ENCODE measurements around the gene LHX2.
"Not testable (repeated sequence)": the region's sequence is repeated elsewhere in the genome, so short reads cannot be mapped to it uniquely, and the experiment has no call there.

The LHX2 gene, protein sequence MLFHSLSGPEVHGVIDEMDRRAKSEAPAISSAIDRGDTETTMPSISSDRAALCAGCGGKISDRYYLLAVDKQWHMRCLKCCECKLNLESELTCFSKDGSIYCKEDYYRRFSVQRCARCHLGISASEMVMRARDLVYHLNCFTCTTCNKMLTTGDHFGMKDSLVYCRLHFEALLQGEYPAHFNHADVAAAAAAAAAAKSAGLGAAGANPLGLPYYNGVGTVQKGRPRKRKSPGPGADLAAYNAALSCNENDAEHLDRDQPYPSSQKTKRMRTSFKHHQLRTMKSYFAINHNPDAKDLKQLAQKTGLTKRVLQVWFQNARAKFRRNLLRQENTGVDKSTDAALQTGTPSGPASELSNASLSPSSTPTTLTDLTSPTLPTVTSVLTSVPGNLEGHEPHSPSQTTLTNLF
- 0 to 0.22 reads per million in 2 experiments for total RNA-seq

DNA sequence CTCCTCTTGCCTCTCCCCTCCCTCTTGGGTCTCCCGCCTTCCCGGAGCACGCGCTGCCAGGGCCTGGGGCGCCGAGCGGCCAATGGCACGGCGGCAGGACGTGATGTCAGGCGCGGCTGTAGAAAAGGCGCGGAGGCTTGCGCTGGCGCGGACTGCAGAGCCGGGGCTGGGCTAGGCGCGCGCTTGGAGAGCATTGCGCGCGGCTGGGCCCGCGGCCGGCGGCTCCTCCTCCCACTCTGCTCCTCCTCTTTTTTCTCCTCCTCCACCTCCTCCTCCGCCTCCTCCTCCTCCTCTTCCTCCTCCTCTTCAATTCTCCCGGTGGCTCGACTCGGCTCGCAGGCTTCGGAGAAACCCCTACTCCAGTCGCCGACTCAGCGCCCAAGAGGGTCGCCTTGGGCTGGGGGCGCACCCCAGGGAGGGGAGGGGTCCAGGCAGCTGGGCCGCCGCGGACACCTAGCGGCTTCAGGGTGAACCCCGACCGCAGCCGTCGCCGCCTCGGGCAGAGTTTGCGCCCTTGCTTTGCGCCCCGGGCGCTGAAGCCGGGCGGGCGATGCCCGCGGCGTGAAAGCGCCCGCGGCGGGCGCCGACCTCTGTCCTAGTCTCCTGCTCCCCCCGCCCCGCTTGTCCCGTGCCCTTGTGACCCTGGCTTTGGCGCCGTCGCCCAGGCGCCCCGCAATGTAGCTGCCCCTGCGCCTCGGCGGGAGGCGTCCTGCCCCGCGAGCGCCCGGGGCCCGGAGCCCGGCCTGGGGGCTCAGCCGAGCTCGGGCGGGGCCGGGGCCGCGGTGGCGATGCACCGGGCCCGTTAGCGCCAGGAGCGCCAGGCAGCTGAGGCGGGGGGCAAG is at the start of gene LHX2:
TSS of gene LHX2 (plus strand) at position 309 of the 842 bp plus-strand sequence. CDS start 581 bp downstream, outside the sequence.
- no peak for DNase-seq (ENCODE audit: low read depth)

DNA sequence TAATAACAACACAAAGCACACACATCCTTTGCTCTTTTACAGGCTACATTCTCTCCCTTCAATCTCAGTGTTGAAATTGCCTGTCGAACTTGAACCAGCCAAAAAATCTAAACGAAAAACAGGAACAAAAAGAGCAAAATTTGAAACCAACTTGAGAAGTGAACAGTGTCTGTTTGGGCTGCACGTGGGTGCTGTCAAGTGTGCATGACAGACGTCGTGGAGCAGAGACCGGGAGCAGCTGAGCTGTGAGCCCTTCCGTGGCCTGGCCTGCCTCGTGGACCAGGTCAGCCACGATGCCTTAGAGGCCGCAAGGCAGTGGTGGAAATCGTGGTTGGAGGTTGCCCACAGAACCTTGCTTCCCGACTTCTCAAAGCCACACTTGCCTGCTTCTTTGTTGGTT is 46.8 kb upstream of the LHX2 start:
- DNase-seq (ENCODE audit: low read depth) = no peak

DNA sequence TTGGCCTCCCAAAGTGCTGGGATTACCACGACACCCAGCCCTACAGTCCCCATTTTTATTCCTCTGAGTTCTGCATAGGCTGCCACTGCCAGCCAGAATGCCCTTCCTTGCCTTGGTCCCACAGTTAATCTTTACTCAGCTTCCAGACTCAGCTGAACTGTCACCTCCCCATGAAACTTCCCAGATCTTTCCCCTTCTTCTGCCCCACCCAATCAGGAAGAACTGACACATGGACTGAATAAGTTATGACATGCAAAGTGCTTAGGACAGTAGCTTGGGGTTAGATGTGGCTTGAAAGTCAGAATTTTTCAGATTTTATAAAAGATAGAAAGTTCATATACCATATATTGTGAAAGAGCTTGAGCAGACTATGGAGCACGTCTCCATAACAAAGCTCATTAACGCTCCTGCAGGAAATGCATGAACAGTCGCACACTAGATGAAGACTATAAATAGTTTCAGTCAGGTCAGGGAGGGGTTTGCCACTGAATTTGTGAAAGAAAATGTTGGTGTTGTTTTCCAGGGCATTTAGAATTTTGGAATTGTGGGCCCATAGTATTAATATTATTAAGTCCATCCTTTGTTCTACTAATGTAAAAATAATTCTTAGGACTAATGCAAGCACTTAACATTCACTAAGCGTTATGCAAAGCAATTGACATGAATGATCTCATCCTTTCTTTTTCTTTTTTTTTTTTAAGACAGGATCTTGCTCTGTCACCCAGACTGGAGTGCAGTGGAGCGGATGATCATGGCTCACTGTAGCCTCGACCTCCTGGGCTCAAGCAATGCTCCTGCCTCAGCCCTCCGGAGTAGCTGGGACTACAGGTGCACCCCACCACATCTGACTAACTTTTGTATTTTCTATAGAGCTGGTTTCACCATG is 45.5 kb upstream of the LHX2 start:
- no peak for DNase-seq (ENCODE audit: low read depth)

DNA sequence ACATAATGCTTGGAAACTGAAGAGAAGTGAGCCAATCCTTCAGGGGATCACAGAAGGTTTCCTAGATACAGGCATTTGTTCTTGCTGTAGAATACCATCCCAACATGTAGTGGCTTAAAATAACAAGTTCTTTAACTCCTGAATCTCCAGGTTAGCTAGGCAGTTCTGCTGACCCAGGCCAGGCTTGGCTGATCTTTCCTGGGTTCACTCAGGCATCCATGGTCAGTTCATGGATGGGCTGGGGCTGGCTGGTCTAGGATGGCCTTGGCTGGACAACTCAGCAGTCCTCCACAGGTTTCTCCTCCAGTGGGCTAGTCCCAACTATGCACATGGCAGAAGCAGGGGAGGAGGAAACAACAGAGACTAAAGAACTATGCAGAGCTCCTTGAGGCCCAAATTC is 44.2 kb upstream of the LHX2 start:
- no peak for DNase-seq (ENCODE audit: low read depth)

DNA sequence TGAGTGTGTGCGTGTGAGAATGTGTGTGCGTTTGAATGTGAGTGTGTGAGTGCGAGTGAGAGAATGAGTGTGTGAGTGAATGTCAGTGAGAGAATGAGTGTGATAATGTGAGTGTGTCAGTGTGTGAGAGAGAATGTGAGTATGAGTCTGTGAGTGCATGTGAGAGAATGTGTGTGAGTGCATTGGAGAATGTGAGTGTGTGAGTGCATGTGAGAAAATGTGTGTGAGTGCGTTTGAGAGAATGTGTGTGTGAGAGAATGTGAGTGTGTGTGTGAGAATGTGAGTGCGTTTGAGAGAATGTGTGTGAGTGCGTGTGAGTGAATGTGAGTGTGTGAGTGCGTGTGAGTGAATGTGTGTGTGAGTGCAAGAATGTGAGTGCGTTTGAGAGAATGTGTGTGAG is 39.0 kb upstream of the LHX2 start:
- no peak for DNase-seq (ENCODE audit: low read depth)

DNA sequence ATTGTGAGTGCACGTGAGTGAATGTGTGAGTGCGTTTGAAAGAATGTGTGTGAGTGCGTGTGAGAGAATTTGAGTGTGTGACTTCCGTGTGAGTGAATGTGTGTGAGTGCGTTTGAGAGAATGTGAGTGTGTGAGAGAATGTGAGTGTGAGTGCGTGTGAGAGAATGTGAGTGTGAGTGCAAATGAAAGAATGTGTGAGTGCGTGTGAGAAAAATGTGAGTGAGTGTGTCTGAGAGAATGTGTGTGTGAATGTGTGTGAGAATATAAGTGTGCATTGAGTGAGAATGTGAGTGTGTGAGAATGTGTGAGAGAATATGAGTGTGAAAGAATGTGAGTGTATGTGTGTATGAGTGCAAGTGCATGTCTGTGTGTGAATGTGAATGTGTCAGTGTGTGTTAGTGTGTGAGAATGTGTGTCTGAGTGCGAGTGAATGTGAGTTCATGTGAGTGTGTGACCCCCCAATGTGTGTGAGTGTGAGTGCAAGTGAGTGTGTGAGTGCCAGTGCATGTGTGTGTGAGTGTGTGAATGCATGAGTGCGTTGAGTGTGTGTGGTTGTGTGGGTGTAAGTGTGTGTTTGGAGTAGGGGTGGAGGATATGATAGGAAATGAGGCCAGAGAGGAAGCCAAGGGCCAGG is 37.9 kb upstream of the LHX2 start:
- no peak for DNase-seq (ENCODE audit: low read depth)

DNA sequence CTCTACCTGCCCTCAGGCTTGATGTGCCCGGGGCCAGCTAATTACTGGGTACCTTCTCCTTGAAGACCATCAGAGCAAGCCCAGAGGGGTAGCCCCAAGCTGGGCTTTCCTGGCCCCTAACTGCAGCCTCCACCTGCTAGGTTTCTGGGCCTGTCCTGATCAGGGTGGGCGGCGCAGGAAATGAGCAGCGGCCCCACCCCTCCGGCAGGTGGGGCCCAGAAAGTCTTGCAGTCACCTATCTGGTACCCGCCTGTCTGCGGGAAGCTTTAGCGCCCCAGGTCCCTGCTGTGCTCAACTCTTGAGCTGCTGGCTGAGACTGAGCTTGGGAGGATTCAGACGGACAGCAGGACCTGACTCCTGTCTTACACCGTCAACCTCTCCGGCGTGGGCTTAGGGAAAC is 37.1 kb upstream of the LHX2 start:
- DNase-seq (ENCODE audit: low read depth) = no peak

DNA sequence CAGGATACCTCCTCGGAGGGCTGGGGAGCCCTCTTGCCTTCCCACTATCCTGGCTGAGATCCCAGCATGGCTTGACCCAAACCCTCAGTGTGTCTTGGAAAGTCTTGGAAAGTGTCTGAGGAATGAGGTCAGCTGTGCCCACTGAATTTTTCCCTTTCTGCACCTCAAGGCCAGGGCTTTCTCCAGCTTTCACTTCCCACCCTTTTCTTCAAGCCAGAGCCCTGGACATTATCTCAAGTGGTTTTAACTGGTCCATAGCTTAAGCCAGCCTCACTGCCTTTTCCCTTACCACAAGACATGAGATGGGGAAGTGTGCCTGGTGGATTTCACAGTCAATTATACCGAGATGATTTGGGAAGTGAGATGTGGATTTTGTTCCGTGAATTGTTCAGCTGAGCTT is 35.7 kb upstream of the LHX2 start:
- DNase-seq (ENCODE audit: low read depth) = no peak

DNA sequence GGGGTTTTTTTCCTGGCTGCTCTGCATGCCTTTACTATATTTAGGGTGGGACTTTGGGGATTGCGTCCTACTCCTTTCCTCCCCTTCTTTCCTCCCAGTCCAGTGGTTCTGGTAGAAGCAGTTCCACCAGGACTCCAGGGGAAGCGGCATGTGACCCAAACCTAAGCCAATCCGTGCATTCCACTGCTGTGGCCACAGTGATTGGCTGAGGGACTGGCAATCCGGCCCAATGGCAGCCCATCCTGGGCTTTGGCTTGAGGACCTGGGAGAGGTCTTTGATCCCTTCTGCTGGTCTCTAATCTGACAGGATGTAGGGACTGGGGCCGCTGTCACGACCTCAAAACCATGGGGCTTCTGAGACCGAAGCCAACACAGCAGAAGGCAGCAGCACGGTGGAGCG is 35.0 kb upstream of the LHX2 start:
- not testable (repeated sequence) for DNase-seq (ENCODE audit: low read depth)

DNA sequence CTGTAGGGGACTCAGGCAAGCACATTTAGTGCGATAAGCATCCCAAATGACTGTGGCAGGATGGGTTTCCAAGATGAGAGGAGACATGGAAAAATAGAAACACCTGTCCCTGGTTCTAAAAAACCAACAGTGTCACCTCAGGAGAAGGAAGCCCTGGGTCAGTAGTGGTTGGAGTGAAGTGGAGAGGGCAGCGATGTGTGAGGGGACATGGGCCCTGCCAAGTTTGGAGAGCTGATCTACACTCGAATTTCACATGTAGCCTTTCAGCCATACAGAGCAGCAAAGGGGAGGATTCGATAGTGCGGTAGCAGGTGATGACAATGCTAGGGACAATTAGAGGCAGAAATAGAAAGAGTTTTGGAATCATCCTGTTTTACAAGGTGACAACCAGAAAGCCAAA is 32.6 kb upstream of the LHX2 start:
- DNase-seq (ENCODE audit: low read depth) = no peak

DNA sequence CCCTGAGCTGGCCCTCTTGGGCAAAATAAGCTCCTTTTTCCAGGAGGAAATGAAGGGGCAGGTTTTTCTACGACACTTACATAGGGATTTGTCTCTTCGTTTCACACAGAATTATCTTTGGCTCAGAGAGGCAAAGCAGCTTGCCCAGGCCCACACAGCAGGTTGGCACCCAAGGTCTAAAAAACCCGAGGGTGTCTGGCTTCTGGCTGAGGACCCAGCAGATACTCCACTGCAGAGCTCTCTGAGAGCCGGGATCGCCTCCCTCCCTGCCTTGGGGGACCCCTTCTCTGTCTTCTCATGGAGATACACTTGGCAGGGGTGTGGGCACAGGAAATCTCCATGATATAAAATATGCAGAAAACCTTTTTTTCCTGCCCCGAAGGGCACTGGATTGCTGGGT is 29.0 kb upstream of the LHX2 start:
- DNase-seq (ENCODE audit: low read depth) = no peak

DNA sequence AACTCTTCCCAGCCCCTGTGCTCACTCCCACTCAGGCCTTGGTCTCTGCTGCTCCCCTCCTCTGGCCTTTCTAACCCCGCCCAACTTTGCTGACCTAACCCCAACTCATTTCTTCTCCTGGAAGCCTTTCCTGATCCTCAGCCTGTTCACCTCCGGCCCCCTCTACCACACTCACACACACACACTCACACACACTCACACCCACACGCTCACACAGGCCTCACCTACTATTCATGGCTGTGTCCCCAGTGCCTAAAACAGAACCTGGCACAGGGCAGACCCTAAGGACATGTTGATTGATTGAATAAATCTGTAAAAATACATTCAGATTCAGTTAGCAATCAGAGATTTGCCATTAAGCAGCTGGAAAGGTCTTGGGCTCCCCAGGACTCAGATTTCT is 28.5 kb upstream of the LHX2 start:
- DNase-seq (ENCODE audit: low read depth) = no peak

DNA sequence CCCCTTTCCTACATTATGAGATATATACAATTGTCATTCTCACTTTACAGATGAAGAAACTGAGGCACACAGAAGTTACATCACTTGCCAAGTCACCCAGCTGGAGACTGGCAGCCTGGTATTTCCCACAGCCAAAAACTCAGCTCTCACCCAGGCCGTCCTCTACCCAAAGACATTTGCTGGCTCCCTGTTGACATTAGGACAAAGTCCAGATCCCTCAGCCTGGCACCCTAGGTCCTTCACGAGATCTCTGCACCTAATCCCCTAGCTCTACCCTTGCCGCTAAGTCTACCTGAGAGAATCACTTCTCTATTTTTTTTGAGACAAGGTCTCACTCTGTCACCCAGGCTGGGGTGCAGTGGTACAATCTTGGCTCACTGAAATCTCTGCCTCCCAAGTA is 26.8 kb upstream of the LHX2 start:
- no peak for DNase-seq (ENCODE audit: low read depth)

DNA sequence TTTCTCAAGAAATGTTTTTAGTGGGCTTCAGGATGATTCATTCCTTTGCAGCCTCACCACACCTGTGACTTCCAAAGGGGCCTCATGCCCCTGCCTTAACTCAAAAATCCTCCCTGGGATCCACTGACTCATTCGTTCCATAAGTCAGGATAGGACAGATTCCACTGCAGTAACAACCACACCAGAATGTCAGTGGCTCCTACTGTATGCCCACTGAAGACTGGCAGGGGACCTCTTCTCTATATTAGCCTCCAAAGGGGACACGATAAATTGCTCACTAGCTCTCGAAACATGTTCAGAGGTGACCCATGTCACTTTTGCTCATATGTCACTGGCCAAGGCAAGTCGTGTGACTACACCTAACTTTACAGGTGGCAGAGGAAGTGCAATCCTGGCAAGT is 25.7 kb upstream of the LHX2 start:
- DNase-seq (ENCODE audit: low read depth) = no peak

DNA sequence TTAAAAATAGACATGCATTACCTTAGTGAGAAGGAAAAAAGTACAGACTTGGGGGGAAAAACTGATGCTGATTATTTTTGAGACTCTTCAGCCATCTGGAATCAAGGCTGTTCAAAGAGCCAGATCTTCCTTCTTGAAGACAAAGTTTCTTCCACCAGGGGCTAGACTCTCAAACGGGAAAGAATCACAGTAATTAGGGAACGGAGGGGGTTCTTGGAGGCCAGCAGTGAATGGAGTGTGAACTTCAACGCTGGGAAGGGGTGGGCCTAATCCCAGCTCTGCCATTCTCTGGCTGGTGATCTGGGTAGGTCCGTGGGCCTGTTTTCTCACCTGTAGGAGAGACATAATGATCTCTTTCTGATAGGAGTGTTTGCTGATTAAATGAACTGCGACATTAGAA is 21.1 kb upstream of the LHX2 start:
- no peak for DNase-seq (ENCODE audit: low read depth)

DNA sequence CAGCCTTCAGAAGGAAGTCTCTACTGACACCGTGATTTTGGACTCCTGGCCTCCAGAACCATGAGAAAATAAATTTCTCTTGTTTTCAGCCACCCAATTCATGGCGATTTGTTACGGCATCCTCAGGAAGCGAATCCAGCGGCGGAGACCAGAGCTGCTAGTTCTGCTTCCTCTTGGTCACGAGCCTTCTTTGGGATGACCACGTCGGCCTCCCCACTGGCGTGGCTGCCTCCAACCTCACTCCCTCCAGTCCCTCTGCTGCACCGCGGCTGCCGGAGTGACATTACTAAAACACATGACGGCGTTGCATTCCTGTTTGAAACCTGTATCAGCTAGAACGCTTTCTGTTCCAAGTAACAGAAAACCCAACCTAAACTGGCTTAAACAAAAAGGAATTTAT is 18.9 kb upstream of the LHX2 start:
- DNase-seq (ENCODE audit: low read depth) = not testable (repeated sequence)

DNA sequence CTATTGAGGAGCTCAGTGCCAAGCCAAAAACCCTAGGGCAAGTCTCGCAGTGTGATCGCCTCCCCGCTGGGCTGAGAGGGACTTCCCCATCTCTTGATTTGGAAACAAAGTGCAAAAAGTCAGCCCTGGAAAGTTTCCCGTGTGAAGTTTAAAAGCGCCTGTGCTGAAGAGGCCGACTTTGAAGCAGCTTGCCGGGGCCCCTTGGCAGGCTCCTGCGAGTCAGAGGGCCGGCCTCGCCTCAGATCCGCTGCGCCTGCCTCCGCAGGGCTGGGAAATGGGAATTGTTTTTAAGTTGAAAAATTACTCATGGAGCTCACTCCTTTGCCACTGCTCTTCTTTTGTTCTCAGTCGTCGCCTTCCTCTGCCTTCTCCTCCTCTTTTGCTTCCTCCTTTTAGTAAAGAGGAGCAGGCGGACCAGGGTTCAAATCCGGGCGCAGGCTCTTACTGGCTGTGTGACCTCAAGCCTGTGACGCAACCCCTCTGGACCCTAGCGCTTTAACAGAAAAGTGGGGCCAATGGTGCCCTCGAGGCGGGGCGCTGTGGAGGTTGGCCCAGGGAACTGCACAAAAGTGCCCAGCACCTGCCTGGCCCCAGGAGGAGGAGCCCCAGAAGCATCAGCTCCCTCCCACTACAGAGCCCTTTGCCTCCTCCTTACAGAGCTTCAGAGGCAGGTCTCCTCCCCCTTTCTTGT is 14.7 kb upstream of the LHX2 start:
- DNase-seq (ENCODE audit: low read depth) = no peak

DNA sequence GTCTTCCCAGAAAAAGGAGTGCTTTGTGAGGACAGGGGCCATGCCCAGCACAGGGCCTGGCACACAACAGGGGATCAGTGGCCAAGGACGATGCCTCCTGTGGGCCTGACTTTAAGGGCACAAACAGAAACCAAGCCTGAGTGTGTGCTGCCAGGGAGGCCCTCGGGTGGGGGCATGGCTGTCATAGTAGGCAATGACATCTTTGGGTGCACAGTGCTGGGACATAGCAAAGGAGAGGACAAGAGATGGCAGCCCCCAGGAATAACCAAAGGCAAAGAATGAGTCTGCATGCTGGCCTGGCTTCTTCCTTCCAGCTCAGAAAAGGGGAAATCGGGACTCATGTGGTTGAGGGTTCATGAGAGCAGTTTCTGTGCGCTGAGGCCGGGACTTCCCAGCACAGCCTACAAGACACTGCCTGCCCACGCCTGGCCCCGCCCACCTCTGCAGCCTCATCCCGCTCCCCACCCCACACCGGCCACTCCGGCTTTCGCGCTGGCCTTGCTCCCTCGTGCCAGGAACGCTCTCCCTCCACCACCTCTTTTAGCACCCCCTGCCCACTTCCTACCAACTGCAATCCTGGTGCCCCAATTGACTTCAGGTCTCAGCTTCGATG is 13.8 kb upstream of the LHX2 start:
- DNase-seq (ENCODE audit: low read depth) = no peak

DNA sequence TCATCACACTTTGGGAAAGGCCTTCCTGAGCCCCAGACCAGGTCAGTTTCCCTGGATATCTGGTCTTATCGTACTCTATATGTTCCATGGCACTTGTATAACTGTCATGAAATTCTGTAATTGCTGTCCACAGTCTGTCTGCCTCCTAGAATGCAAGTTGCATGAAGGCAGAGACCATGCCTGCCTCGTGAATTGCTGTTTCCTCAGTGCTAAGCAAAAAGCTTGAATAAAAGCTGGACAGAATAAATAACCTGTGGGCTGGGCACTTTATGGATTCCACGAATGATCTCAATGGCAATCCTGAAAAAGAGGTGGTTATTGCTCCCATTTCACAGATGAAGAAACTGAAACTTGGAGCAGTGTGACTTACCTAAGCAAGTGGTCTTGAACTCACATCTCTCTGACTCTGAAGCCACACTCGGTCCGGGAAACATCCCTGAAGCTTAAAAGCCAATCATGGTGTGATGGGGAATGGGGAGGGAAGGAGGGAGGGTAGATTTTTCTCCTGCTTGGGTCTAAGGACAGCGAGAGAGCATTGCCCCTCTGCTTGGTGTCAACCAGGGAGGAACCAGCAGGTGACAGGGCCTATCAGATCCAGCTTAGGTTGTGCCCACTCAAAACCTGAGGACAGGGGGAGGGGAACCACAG is 13.2 kb upstream of the LHX2 start:
- no peak for DNase-seq (ENCODE audit: low read depth)

DNA sequence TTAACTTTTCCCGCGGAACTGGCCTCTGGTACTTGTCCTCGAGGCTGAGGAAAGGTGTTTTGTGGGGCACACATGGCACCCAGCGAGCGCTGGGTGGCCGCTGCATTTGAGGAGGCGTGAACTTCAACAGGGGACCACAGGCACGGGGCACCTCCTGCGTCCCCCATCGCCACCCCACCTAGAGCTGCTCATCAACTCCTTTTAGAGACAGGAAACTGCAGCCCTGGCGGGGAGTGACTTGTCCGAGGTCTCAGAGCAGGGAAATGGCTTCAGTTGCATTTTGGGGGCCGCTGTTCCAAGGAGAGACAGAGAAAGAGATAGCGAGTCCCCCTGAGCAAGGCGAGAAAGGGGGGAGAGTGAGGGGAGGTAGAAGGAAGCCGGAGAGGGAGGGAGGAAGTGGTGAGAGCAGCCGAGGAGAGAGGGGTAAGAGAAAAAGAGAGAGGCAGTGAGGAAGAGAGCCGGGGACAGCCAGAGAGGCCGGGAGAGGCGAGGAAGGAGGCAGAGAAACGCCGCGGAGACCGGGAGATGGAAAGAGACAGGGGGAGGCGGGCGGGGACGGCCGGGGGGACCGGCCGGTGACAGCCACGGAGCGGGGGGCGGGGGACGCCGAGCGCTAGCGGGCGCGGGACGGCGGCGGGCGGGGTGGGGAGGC is 12.5 kb upstream of the LHX2 start:
- no peak for DNase-seq (ENCODE audit: low read depth)

Measured in T follicular helper cell (primary cell).